Stimulated activated effector memory CD8-positive, alpha-beta T cell treated with anti-CD3 and anti-CD28 coated beads, Interleukin-12 subunit alpha, Interleukin-12 subunit beta, amount 100 ng/mL, for 72 hours (primary cell): ENCODE measurements around the gene CAMSAP1.

Experiments used
- ATAC-seq: fragments of 150-1000 bp; cut with Tn5 transposase; 2 replicates; pipeline ENCODE4 v1.10.0; 2021
- DNase-seq, 2 donors: peaks; one replicate each; pipeline ENCODE4 v3.0.0; 2021 to 2022; ENCODE audit warnings: low spot score in 2 of 2
- H3K27ac Mint-ChIP-seq: one replicate; pipeline ENCODE4 v1.8.0; 2022; ENCODE audit warnings: mild to moderate bottlenecking, mixed read lengths
- H3K36me3 Mint-ChIP-seq: one replicate; pipeline ENCODE4 v1.8.0; 2022; ENCODE audit warnings: mild to moderate bottlenecking, mixed read lengths
- H3K4me1 Mint-ChIP-seq: one replicate; pipeline ENCODE4 v1.8.0; 2022; ENCODE audit warnings: mixed read lengths
- H3K4me3 Mint-ChIP-seq: one replicate; pipeline ENCODE4 v1.8.0; 2022; ENCODE audit warnings: mild to moderate bottlenecking, mixed read lengths
- H3K9me3 Mint-ChIP-seq: one replicate; pipeline ENCODE4 v1.8.0; 2022; ENCODE audit warnings: mixed read lengths

The CAMSAP1 gene

GRCh38 chr9:135815830-135816650 lies 91.3 kb downstream of the CAMSAP1 start:
- H3K27ac Mint-ChIP-seq, result peak overlapping the region; percentile 64
- no peak for DNase-seq
- peaks cover 12% of the 10 kb centered on the region for H3K4me1 Mint-ChIP-seq
- ATAC-seq, result peak; percentile 89
- H3K36me3 Mint-ChIP-seq, result peaks cover 100% of the 10 kb centered on the region
- no peak overlapping the region for H3K4me3 Mint-ChIP-seq
- H3K9me3 Mint-ChIP-seq, result no peaks in the 10 kb centered on the region

GRCh38 chr9:135815413-135815812 lies 91.9 kb downstream of the CAMSAP1 start:
- peaks cover 12% of the 10 kb centered on the region for H3K4me1 Mint-ChIP-seq
- peak overlapping the region; percentile 64 for H3K27ac Mint-ChIP-seq
- peaks cover 100% of the 10 kb centered on the region for H3K36me3 Mint-ChIP-seq
- DNase-seq (no peak), ATAC-seq (no peak)
- no peak overlapping the region for H3K4me3 Mint-ChIP-seq
- no peaks in the 10 kb centered on the region for H3K9me3 Mint-ChIP-seq

- DNase-seq (no peak), ATAC-seq (no peak)
- no peak overlapping the region for H3K4me3 Mint-ChIP-seq
- H3K27ac Mint-ChIP-seq, result no peak overlapping the region
- H3K4me1 Mint-ChIP-seq, result peaks cover 12% of the 10 kb centered on the region
- H3K36me3 Mint-ChIP-seq, result peaks cover 100% of the 10 kb centered on the region
- H3K9me3 Mint-ChIP-seq, result no peaks in the 10 kb centered on the region
Measured at GRCh38 chr9:135814421-135815095, 92.8 kb downstream of the CAMSAP1 start.

DNA sequence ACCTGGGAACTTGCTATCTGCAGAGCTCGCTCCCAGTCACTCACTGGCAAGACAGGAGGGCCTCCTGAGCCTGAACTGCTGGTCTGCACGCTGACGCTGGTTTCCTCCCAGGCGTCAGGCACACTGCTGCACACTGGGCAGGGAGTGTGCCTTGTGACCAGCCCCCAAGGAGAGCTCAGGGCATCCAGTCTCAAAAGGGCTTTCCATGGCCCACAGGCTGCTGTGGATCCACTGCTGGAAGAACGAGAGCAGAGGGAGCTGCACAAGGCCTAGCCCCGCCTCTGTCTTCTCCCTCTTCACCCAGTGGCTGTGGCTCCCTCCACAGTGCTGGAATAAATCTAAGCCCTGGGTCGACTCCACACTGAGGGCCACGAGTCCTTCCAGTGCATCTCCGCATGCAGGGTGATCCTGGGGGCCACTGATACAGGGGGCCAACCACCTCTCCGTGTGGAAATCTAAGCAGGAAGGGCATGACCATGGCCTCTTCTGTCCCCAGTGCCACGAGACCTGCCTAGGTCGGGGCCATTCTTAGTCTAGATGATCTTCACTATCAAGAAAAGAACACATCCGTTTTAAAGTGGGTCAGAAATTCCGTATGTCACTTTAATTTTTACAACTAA lies 93.6 kb downstream of the CAMSAP1 start:
- Mint-ChIP-seq H3K4me1 (peaks cover 12% of the 10 kb centered on the region), H3K36me3 (peaks cover 93% of the 10 kb centered on the region), H3K4me3 (no peak overlapping the region), H3K9me3 (no peaks in the 10 kb centered on the region), H3K27ac (no peak overlapping the region)
- ATAC-seq, result no peak
- no peak for DNase-seq

- Mint-ChIP-seq H3K36me3 (peaks cover 89% of the 10 kb centered on the region), H3K4me3 (no peak overlapping the region), H3K27ac (no peak overlapping the region), H3K4me1 (peaks cover 15% of the 10 kb centered on the region), H3K9me3 (no peaks in the 10 kb centered on the region)
- ATAC-seq (no peak), DNase-seq (no peak)
Measured at GRCh38 chr9:135812961-135813360, 94.4 kb downstream of the CAMSAP1 start.

DNA sequence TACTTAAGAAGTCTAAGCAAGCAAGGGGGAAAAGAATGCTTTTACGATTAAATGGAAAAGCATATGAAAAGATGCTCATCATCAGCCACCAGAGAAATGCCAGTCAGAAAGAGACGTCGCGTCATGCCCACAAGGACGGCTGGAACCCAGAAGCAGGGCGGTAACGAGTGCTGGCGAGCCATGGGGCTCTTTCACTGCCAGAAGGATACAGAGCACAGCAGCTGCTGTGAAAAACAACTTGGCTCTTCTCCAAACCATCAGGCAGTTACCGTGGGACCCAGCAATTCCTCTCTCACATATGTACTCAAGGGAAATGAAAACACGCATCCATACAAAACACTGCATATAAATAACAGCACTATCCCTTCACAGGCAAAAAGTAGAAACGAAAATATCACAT lies 95.5 kb downstream of the CAMSAP1 start:
- DNase-seq, result no peak
- H3K4me1 Mint-ChIP-seq, result peaks cover 26% of the 10 kb centered on the region
- no peak overlapping the region for H3K4me3 Mint-ChIP-seq
- no peak overlapping the region for H3K27ac Mint-ChIP-seq
- peaks cover 80% of the 10 kb centered on the region for H3K36me3 Mint-ChIP-seq
- no peaks in the 10 kb centered on the region for H3K9me3 Mint-ChIP-seq
- no peak for ATAC-seq

GRCh38 chr9:135810806-135811575 lies 96.4 kb downstream of the CAMSAP1 start:
- ATAC-seq (no peak), DNase-seq (no peak)
- H3K9me3 Mint-ChIP-seq, result no peaks in the 10 kb centered on the region
- H3K4me3 Mint-ChIP-seq, result no peak overlapping the region
- no peak overlapping the region for H3K27ac Mint-ChIP-seq
- peaks cover 72% of the 10 kb centered on the region for H3K36me3 Mint-ChIP-seq
- peaks cover 24% of the 10 kb centered on the region for H3K4me1 Mint-ChIP-seq

DNA sequence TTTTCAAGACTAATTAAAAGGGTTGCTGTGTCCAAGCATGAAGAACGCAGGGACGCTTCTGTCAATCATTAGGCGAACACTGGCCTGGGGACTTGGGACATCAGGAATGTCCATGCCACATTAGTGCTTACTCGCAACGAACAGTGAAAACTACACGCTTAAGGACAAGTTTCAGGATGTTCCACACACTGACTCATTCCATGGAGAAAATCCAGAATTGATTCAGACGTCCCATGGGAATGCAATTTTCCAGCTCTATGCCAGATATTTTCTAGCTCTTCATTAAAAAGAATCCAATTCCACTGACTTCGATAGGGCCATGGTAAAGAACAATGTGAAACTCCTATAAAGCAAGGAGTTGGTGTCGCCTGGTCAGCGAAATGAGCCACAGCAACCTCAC lies 98.2 kb downstream of the CAMSAP1 start:
- Mint-ChIP-seq H3K27ac (no peak overlapping the region), H3K4me1 (peaks cover 28% of the 10 kb centered on the region), H3K36me3 (peaks cover 54% of the 10 kb centered on the region), H3K9me3 (no peaks in the 10 kb centered on the region), H3K4me3 (no peak overlapping the region)
- no peak for ATAC-seq
- DNase-seq, result no peak

DNA sequence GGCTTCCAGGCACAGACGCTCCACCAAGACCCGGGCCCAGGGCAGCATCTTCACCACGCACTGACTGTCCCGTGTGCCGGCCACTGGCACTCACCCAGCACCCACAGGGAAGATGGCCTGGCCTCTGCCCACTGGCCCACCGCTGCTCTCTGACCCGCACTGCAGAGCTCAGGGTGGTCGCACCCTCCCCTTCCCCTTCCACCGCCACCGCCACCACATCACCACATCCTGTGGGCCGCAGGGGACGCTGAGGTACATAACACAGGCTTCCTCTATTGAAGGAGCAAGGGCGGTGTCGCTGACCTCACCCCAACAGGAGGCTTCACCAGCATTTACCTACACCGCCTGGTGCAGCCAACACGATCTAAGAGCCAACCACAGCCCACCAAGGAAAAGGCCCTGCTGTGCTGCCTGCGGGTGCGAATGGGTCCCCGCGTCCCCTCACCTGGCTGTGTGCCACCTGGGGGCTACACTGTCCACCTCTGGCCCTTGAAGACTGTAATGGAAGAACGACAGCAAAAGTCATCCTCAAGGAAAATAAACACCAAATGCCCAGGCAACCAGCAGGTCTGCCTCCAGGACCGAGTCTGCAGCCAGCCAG lies 101.8 kb downstream of the CAMSAP1 start:
- H3K4me3 Mint-ChIP-seq, result no peak overlapping the region
- ATAC-seq (peak; percentile 21), DNase-seq (no peak)
- H3K9me3 Mint-ChIP-seq, result no peaks in the 10 kb centered on the region
- H3K36me3 Mint-ChIP-seq, result peaks cover 17% of the 10 kb centered on the region
- H3K27ac Mint-ChIP-seq, result no peak overlapping the region
- H3K4me1 Mint-ChIP-seq, result peaks cover 28% of the 10 kb centered on the region

GRCh38 chr9:135804581-135805421 lies 102.5 kb downstream of the CAMSAP1 start:
- no peaks in the 10 kb centered on the region for H3K9me3 Mint-ChIP-seq
- no peak overlapping the region for H3K4me3 Mint-ChIP-seq
- ATAC-seq, result no peak
- H3K36me3 Mint-ChIP-seq, result peaks cover 10% of the 10 kb centered on the region
- no peak for DNase-seq
- H3K4me1 Mint-ChIP-seq, result peaks cover 28% of the 10 kb centered on the region
- peak overlapping the region; percentile 23 for H3K27ac Mint-ChIP-seq

DNA sequence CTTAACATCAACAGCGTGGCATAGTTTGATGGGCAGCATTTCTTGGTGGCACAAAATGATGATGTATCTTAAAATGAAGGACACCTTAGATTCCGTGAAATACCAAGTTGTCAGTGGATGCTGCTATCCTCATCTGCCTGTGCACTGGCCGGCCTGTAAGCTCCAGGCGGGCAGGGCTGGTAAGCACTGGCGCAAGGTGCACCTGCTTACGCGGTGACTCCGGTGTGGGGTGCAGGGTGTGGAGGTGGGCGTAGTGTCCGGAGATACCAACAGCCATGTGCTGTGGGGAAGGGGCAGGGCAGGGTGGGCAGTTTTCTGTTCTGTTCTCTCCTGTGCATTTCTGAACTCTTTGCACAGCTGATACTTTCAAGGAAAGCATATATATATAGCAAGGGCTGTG lies 103.9 kb downstream of the CAMSAP1 start:
- Mint-ChIP-seq H3K4me3 (no peak overlapping the region), H3K9me3 (no peaks in the 10 kb centered on the region), H3K27ac (no peak overlapping the region), H3K4me1 (peaks cover 31% of the 10 kb centered on the region), H3K36me3 (peaks cover 6% of the 10 kb centered on the region)
- DNase-seq (no peak), ATAC-seq (no peak)

- ATAC-seq (no peak), DNase-seq (no peak)
- peaks cover 3% of the 10 kb centered on the region for H3K36me3 Mint-ChIP-seq
- H3K4me1 Mint-ChIP-seq, result peaks cover 31% of the 10 kb centered on the region
- H3K9me3 Mint-ChIP-seq, result no peaks in the 10 kb centered on the region
- no peak overlapping the region for H3K27ac Mint-ChIP-seq
- H3K4me3 Mint-ChIP-seq, result no peak overlapping the region
Measured at GRCh38 chr9:135802876-135803419, 104.4 kb downstream of the CAMSAP1 start.

DNA sequence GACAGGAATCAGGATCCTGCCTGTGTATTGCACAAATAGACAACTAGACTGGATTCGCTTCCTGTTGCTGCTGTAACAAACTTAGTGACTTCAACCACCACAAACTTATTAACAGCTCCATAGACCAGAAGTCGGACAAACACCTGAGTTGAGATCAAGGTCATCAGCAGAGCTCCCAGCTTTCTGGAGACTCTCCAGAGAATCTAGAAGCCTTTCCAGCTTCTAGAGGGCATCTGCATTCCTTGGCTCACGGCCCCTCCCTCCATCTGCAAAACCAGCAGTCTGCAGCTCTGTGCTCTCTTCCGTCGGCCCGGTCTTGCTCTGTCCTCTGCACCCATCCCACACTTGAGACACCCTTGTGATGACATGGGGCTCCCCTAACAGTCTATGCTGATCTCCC lies 106.3 kb downstream of the CAMSAP1 start:
- no peaks in the 10 kb centered on the region for H3K9me3 Mint-ChIP-seq
- H3K27ac Mint-ChIP-seq, result no peak overlapping the region
- ATAC-seq, result no peak
- H3K4me1 Mint-ChIP-seq, result peaks cover 23% of the 10 kb centered on the region
- no peak for DNase-seq
- no peaks in the 10 kb centered on the region for H3K36me3 Mint-ChIP-seq
- H3K4me3 Mint-ChIP-seq, result no peak overlapping the region

GRCh38 chr9:135799261-135799660 lies 108.1 kb downstream of the CAMSAP1 start:
- H3K36me3 Mint-ChIP-seq, result no peaks in the 10 kb centered on the region
- H3K4me1 Mint-ChIP-seq, result peaks cover 12% of the 10 kb centered on the region
- ATAC-seq, result no peak
- no peaks in the 10 kb centered on the region for H3K9me3 Mint-ChIP-seq
- DNase-seq, result no peak
- H3K4me3 Mint-ChIP-seq, result no peak overlapping the region
- no peak overlapping the region for H3K27ac Mint-ChIP-seq
